ENCODE measurements around the gene POLR2I. TPM values are rescaled to one million over a fixed set of nuclear protein-coding genes. Genes with fewer than 3 reads are reported as not detected.

The POLR2I gene
- total RNA-seq, 1 experiment from 2014 or later = 165 TPM

DNA sequence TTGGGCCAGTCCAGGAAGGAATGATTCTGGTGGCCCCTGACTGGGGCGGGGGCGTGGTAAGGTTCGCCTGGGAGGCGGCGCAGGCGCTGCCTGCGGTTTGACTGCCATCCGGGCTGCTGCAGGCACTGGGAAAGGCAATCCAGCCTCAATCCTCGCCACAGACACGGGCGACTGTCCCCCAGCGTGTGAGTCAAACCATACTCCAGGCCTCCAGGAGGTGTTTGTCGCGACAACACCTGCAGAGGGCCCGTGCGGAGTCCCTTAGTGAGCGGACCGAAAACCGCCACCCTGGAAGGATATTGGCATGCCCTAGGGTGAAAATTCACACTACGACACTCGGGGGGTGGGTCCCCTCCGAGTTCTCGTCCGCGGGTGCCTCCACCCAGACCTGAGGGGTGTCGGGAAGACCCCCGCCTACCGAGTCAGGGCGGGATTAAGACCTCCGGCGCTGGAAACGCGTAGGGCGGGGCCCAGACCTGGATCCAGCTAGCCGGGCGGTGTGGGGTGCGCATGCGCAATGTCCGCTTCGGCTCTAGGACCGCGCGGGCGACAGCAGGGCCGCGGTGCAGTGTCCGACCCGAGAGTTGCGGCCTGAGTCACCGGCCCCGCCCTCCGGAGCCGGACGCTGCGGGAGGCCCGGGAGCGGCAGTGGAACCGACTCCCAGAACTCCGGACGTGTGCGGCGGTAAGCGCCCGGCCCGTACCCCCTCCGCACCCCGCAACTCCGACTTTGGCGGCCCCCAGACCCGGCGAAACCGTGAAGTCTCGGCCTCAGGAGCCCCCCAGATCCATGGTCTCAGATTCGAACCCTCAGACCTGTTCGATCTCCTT is 25.0 kb upstream of the POLR2I start, which contains the start of gene CAPNS1 (continued):
- TF ChIP-seq, protein P1, sequence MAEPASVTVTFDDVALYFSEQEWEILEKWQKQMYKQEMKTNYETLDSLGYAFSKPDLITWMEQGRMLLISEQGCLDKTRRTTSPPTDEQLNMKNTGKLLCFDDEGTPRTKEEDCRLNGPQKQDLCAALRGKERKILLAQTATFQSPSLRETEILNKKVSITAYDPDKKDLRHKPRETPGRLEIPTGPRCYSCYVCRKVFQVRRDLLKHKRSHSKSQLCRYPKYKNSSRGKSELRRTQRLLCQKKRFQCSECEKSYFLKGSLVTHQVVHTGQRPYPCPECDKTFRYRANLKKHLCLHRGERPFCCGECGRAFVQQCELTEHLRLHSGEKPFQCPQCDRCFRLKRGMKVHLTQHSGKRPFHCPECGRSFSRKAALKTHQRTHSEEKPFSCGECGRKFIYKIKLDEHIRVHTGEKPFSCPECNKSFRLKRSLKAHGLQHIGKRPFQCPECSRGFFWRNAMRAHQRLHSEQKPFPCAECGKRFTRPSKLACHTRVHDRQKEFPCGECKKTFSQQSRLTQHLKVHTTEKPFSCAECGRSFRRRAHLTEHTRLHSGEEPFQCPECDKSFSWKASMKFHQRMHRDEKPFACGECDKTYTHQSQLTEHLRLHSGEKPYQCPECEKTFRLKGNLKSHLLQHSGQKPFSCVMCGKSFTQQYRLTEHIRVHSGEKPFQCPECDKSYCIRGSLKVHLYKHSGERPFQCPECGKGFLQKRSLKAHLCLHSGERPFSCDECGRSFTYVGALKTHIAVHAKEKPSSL (CRISPR knock-in tag; conservative IDR thresholded peaks at IDR 0.05) = no peak
- TF ChIP-seq ZBTB21 (CRISPR knock-in tag; IDR thresholded peaks at IDR 0.05; ENCODE audit: borderline replicate concordance) (peak; percentile 77), ELF4 (CRISPR knock-in tag; IDR thresholded peaks at IDR 0.05; ENCODE audit: low read depth) (no peak), SMAD3 (CRISPR knock-in tag; IDR thresholded peaks at IDR 0.05; ENCODE audit: borderline replicate concordance) (peak; percentile 84; the same call in 1 of the 2 replicates), ZNF138 (CRISPR knock-in tag; conservative IDR thresholded peaks at IDR 0.05) (no peak)
- TF ChIP-seq, protein P2, sequence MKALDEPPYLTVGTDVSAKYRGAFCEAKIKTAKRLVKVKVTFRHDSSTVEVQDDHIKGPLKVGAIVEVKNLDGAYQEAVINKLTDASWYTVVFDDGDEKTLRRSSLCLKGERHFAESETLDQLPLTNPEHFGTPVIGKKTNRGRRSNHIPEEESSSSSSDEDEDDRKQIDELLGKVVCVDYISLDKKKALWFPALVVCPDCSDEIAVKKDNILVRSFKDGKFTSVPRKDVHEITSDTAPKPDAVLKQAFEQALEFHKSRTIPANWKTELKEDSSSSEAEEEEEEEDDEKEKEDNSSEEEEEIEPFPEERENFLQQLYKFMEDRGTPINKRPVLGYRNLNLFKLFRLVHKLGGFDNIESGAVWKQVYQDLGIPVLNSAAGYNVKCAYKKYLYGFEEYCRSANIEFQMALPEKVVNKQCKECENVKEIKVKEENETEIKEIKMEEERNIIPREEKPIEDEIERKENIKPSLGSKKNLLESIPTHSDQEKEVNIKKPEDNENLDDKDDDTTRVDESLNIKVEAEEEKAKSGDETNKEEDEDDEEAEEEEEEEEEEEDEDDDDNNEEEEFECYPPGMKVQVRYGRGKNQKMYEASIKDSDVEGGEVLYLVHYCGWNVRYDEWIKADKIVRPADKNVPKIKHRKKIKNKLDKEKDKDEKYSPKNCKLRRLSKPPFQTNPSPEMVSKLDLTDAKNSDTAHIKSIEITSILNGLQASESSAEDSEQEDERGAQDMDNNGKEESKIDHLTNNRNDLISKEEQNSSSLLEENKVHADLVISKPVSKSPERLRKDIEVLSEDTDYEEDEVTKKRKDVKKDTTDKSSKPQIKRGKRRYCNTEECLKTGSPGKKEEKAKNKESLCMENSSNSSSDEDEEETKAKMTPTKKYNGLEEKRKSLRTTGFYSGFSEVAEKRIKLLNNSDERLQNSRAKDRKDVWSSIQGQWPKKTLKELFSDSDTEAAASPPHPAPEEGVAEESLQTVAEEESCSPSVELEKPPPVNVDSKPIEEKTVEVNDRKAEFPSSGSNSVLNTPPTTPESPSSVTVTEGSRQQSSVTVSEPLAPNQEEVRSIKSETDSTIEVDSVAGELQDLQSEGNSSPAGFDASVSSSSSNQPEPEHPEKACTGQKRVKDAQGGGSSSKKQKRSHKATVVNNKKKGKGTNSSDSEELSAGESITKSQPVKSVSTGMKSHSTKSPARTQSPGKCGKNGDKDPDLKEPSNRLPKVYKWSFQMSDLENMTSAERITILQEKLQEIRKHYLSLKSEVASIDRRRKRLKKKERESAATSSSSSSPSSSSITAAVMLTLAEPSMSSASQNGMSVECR (CRISPR knock-in tag; IDR thresholded peaks at IDR 0.05; ENCODE audit: borderline replicate concordance) = peak; percentile 53; the same call in 1 of the 2 replicates
- TF ChIP-seq, protein P3, sequence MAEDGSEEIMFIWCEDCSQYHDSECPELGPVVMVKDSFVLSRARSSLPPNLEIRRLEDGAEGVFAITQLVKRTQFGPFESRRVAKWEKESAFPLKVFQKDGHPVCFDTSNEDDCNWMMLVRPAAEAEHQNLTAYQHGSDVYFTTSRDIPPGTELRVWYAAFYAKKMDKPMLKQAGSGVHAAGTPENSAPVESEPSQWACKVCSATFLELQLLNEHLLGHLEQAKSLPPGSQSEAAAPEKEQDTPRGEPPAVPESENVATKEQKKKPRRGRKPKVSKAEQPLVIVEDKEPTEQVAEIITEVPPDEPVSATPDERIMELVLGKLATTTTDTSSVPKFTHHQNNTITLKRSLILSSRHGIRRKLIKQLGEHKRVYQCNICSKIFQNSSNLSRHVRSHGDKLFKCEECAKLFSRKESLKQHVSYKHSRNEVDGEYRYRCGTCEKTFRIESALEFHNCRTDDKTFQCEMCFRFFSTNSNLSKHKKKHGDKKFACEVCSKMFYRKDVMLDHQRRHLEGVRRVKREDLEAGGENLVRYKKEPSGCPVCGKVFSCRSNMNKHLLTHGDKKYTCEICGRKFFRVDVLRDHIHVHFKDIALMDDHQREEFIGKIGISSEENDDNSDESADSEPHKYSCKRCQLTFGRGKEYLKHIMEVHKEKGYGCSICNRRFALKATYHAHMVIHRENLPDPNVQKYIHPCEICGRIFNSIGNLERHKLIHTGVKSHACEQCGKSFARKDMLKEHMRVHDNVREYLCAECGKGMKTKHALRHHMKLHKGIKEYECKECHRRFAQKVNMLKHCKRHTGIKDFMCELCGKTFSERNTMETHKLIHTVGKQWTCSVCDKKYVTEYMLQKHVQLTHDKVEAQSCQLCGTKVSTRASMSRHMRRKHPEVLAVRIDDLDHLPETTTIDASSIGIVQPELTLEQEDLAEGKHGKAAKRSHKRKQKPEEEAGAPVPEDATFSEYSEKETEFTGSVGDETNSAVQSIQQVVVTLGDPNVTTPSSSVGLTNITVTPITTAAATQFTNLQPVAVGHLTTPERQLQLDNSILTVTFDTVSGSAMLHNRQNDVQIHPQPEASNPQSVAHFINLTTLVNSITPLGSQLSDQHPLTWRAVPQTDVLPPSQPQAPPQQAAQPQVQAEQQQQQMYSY (CRISPR knock-in tag; IDR thresholded peaks at IDR 0.05) = 0 out of 2 replicates have a peak, but pooled peaks have one; percentile 23

DNA sequence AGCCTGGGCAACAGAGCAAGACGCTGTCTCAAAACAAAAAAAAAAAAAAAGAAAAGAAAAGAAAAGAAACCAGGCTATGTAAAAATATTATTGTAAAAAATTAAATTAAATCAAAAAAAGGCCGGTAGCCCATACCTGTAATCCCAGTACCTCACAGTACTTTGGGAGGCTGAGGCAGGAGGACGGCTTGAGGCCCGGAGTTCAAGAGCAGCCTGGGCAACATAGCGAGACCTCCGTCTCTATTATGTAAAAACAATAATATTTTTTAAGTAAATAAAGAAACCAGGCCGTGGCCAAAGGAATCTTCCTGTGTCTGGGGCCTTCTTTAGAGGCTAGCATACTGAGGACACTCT is 24.4 kb upstream of the POLR2I start:
- ATAC-seq = no peak
- no peaks in the 10 kb centered on the region for H3K9me3 Mint-ChIP-seq
- H3K27ac Mint-ChIP-seq = peak overlapping the region; percentile 87; the same call in 1 of the 2 replicates
- ChIA-PET POLR2A (interaction anchor here (0.7 kb wide), 1 partner anchor 437 kb away, joined by 4 read pairs; no protein-coding TSS in a partner anchor), CTCF (interaction anchor here (1.0 to 2.0 kb wide), 2 partner anchors 11 kb away, joined by 3 to 18 read pairs; no protein-coding TSS in a partner anchor)
- H3K27me3 Mint-ChIP-seq (ENCODE audit: low read depth) = peaks cover 8% of the 10 kb centered on the region
- H3K4me1 Mint-ChIP-seq = peaks cover 14% of the 10 kb centered on the region
- no peak for DNase-seq (ENCODE audit: low spot score)
- H3K4me3 Mint-ChIP-seq = peak overlapping the region; percentile 99
- peaks cover 16% of the 10 kb centered on the region for H3K36me3 Mint-ChIP-seq
- no peak for TF ChIP-seq ZNF219 (CRISPR knock-in tag; IDR thresholded peaks at IDR 0.05; ENCODE audit: borderline replicate concordance)
- no peak for TF ChIP-seq CBFB (CRISPR knock-in tag; IDR thresholded peaks at IDR 0.05; ENCODE audit: low read depth)
- no peak for TF ChIP-seq SOX15 (CRISPR knock-in tag; IDR thresholded peaks at IDR 0.05)
- TF ChIP-seq FOXJ3 (CRISPR knock-in tag; IDR thresholded peaks at IDR 0.05; ENCODE audit: borderline replicate concordance) = no peak
- TF ChIP-seq FOXP1 (CRISPR knock-in tag; IDR thresholded peaks at IDR 0.05; ENCODE audit: borderline replicate concordance) = no peak
- TF ChIP-seq ZBTB21 (CRISPR knock-in tag; IDR thresholded peaks at IDR 0.05; ENCODE audit: borderline replicate concordance) = no peak
- no peak for TF ChIP-seq TEAD1 (CRISPR knock-in tag; IDR thresholded peaks at IDR 0.05)
- no peak for TF ChIP-seq TEAD4 (CRISPR knock-in tag; IDR thresholded peaks at IDR 0.05)
- TF ChIP-seq NR2C2 (CRISPR knock-in tag; IDR thresholded peaks at IDR 0.05) = no peak
- no peak for TF ChIP-seq ZNF396 (CRISPR knock-in tag; IDR thresholded peaks at IDR 0.05; ENCODE audit: borderline replicate concordance)
- TF ChIP-seq ZNF416 (CRISPR knock-in tag; IDR thresholded peaks at IDR 0.05) = no peak
- TF ChIP-seq, protein P4, sequence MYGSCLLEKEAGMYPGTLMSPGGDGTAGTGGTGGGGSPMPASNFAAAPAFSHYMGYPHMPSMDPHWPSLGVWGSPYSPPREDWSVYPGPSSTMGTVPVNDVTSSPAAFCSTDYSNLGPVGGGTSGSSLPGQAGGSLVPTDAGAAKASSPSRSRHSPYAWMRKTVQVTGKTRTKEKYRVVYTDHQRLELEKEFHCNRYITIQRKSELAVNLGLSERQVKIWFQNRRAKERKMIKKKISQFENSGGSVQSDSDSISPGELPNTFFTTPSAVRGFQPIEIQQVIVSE (CRISPR knock-in tag; IDR thresholded peaks at IDR 0.05; ENCODE audit: borderline replicate concordance) = no peak
- TF ChIP-seq NR1H2 (CRISPR knock-in tag; IDR thresholded peaks at IDR 0.05) = no peak
- TF ChIP-seq JAZF1 (CRISPR knock-in tag; IDR thresholded peaks at IDR 0.05) = no peak
- TF ChIP-seq, protein P5, sequence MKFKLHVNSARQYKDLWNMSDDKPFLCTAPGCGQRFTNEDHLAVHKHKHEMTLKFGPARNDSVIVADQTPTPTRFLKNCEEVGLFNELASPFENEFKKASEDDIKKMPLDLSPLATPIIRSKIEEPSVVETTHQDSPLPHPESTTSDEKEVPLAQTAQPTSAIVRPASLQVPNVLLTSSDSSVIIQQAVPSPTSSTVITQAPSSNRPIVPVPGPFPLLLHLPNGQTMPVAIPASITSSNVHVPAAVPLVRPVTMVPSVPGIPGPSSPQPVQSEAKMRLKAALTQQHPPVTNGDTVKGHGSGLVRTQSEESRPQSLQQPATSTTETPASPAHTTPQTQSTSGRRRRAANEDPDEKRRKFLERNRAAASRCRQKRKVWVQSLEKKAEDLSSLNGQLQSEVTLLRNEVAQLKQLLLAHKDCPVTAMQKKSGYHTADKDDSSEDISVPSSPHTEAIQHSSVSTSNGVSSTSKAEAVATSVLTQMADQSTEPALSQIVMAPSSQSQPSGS (CRISPR knock-in tag; IDR thresholded peaks at IDR 0.05; ENCODE audit: borderline replicate concordance, low read depth) = no peak
- TF ChIP-seq GABPB1 (CRISPR knock-in tag; IDR thresholded peaks at IDR 0.05) = no peak

Measured in WTC11 (cell line).